ENCODE data around the gene RUSC2. TPM values are rescaled to one million over a fixed set of nuclear protein-coding genes. Genes with fewer than 3 reads are reported as not detected.

RUSC2 gene
- total and polyA plus RNA-seq, 2 of the 13 experiments (the other 11 are each of a cell fraction or from before 2014, with no cell fraction given): 2.8 to 3.3 TPM

DNA sequence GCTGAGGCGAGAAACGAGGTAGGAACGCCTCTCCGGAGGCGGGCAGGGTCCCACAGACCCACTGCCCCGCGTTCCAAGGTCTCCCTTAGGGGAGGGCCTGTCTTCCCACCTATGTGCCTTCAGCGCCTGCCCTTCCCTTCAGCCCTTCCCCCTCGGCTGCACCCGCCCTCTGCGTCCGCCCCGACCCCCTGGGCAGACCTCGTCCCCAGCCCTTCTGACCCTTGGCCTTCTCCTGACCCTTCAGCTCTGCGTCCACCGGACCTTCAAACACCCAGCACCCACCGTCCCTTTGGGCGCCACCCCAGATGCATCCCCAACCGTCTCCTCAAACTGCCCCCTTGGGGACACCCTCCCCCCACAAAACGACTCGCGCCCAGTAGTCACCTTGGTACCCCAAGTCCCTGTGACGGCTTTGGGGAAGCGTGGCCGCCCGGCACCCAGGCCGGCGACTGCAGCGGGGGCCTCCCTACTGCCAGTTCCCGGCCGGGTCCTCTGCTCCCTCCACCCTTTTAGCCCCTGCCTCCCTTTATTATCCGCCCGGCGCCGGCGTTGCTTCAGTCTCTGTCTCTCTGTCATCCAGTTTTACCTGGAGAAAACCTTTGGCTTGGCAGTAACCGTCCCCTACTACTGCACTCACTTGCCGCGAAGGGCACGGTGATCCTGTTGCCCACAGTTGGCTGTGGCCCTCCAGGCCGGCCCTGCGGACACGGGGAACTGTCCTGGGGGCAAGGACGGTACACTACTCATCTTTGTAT is 421 bp downstream of the RUSC2 start (continued):
- TF ChIP-seq, protein P1, sequence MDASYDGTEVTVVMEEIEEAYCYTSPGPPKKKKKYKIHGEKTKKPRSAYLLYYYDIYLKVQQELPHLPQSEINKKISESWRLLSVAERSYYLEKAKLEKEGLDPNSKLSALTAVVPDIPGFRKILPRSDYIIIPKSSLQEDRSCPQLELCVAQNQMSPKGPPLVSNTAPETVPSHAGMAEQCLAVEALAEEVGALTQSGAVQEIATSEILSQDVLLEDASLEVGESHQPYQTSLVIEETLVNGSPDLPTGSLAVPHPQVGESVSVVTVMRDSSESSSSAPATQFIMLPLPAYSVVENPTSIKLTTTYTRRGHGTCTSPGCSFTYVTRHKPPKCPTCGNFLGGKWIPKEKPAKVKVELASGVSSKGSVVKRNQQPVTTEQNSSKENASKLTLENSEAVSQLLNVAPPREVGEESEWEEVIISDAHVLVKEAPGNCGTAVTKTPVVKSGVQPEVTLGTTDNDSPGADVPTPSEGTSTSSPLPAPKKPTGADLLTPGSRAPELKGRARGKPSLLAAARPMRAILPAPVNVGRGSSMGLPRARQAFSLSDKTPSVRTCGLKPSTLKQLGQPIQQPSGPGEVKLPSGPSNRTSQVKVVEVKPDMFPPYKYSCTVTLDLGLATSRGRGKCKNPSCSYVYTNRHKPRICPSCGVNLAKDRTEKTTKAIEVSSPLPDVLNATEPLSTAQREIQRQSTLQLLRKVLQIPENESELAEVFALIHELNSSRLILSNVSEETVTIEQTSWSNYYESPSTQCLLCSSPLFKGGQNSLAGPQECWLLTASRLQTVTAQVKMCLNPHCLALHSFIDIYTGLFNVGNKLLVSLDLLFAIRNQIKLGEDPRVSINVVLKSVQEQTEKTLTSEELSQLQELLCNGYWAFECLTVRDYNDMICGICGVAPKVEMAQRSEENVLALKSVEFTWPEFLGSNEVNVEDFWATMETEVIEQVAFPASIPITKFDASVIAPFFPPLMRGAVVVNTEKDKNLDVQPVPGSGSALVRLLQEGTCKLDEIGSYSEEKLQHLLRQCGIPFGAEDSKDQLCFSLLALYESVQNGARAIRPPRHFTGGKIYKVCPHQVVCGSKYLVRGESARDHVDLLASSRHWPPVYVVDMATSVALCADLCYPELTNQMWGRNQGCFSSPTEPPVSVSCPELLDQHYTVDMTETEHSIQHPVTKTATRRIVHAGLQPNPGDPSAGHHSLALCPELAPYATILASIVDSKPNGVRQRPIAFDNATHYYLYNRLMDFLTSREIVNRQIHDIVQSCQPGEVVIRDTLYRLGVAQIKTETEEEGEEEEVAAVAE (CRISPR knock-in tag; IDR thresholded peaks at IDR 0.05; ENCODE audit: borderline replicate concordance): no peak
- TF ChIP-seq RBFOX2 (IDR thresholded peaks at IDR 0.05; ENCODE audit: low read depth, low read length) (no peak), MEIS2 (CRISPR knock-in tag; IDR thresholded peaks at IDR 0.05) (no peak), ZNF235 (CRISPR knock-in tag; IDR thresholded peaks at IDR 0.05; ENCODE audit: borderline replicate concordance) (no peak), THYN1 (CRISPR knock-in tag; IDR thresholded peaks at IDR 0.05; ENCODE audit: borderline replicate concordance, low read depth) (no peak), NCOA1 (CRISPR knock-in tag; IDR thresholded peaks at IDR 0.05) (no peak), NR2F6 (IDR thresholded peaks at IDR 0.05) (peak; percentile 22), NR2F6 (CRISPR knock-in tag; IDR thresholded peaks at IDR 0.05) (peak; percentile 34), ZNF12 (CRISPR knock-in tag; IDR thresholded peaks at IDR 0.05) (no peak), PHF21A (CRISPR knock-in tag; IDR thresholded peaks at IDR 0.05) (0 out of 2 replicates have a peak, but pooled peaks have one; percentile 2), EEA1 (CRISPR knock-in tag; IDR thresholded peaks at IDR 0.05; ENCODE audit: borderline replicate concordance) (no peak), ZFYVE20 (CRISPR knock-in tag; IDR thresholded peaks at IDR 0.05; ENCODE audit: borderline replicate concordance, low read depth) (no peak), SUZ12 (IDR thresholded peaks at IDR 0.05; ENCODE audit: low read depth, low read length) (no peak), ZNF782 (CRISPR knock-in tag; IDR thresholded peaks at IDR 0.05; ENCODE audit: borderline replicate concordance) (0 out of 2 replicates have a peak, but pooled peaks have one; percentile 10)
- TF ChIP-seq, protein P2, sequence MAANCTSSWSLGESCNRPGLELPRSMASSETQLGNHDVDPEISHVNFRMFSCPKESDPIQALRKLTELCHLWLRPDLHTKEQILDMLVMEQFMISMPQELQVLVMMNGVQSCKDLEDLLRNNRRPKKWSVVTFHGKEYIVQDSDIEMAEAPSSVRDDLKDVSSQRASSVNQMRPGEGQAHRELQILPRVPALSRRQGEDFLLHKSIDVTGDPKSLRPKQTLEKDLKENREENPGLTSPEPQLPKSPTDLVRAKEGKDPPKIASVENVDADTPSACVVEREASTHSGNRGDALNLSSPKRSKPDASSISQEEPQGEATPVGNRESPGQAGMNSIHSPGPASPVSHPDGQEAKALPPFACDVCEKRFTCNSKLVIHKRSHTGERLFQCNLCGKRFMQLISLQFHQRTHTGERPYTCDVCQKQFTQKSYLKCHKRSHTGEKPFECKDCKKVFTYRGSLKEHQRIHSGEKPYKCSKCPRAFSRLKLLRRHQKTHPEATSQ (CRISPR knock-in tag; IDR thresholded peaks at IDR 0.05; ENCODE audit: borderline replicate concordance): no peak
- TF ChIP-seq, protein P3, sequence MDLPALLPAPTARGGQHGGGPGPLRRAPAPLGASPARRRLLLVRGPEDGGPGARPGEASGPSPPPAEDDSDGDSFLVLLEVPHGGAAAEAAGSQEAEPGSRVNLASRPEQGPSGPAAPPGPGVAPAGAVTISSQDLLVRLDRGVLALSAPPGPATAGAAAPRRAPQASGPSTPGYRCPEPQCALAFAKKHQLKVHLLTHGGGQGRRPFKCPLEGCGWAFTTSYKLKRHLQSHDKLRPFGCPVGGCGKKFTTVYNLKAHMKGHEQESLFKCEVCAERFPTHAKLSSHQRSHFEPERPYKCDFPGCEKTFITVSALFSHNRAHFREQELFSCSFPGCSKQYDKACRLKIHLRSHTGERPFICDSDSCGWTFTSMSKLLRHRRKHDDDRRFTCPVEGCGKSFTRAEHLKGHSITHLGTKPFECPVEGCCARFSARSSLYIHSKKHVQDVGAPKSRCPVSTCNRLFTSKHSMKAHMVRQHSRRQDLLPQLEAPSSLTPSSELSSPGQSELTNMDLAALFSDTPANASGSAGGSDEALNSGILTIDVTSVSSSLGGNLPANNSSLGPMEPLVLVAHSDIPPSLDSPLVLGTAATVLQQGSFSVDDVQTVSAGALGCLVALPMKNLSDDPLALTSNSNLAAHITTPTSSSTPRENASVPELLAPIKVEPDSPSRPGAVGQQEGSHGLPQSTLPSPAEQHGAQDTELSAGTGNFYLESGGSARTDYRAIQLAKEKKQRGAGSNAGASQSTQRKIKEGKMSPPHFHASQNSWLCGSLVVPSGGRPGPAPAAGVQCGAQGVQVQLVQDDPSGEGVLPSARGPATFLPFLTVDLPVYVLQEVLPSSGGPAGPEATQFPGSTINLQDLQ (CRISPR knock-in tag; IDR thresholded peaks at IDR 0.05): no peak
- TF ChIP-seq, protein P4, sequence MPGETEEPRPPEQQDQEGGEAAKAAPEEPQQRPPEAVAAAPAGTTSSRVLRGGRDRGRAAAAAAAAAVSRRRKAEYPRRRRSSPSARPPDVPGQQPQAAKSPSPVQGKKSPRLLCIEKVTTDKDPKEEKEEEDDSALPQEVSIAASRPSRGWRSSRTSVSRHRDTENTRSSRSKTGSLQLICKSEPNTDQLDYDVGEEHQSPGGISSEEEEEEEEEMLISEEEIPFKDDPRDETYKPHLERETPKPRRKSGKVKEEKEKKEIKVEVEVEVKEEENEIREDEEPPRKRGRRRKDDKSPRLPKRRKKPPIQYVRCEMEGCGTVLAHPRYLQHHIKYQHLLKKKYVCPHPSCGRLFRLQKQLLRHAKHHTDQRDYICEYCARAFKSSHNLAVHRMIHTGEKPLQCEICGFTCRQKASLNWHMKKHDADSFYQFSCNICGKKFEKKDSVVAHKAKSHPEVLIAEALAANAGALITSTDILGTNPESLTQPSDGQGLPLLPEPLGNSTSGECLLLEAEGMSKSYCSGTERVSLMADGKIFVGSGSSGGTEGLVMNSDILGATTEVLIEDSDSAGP (CRISPR knock-in tag; IDR thresholded peaks at IDR 0.05; ENCODE audit: borderline replicate concordance): no peak
